GM21367 (cell line): ENCODE results near the gene PLPPR4.
"Not testable (repeated sequence)": the region's sequence is repeated elsewhere in the genome, so short reads cannot be mapped to it uniquely, and the experiment has no call there.

Experiments used
- ATAC-seq: cut with Tn5 transposase; IDR thresholded peaks from one replicate; pipeline ENCODE4 v1.9.1; 2021; ENCODE audit not compliant: unreplicated experiment

PLPPR4 gene

GRCh38 chr1:99266726-99267125 lies 2.4 kb downstream of the PLPPR4 start:
- no peak for ATAC-seq

- no peak for ATAC-seq
Observed at GRCh38 chr1:99268021-99268420, 3.7 kb downstream of the PLPPR4 start.

DNA sequence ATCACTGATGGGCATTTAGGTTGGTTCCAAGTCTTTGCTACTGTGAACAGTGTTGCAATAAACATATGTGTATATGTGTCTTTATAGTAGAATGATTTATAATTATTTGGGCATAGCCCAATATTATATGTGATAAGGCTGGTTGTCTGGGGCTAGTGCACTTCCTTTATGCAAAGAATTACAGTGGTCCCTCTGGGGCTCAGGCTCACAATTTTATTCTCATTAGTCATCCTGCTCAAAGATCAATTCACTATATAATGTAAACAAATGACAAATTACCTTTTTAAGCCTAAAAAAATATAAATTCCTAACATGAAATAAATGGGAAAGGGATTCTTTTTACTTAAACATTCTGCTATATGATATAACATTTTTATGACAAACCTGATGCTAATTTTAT lies 5.0 kb downstream of the PLPPR4 start:
- ATAC-seq, result no peak

- ATAC-seq, result no peak
Observed at GRCh38 chr1:99270646-99271045, 6.4 kb downstream of the PLPPR4 start.

- no peak for ATAC-seq
Observed at GRCh38 chr1:99271249-99271648, 7.0 kb downstream of the PLPPR4 start.

DNA sequence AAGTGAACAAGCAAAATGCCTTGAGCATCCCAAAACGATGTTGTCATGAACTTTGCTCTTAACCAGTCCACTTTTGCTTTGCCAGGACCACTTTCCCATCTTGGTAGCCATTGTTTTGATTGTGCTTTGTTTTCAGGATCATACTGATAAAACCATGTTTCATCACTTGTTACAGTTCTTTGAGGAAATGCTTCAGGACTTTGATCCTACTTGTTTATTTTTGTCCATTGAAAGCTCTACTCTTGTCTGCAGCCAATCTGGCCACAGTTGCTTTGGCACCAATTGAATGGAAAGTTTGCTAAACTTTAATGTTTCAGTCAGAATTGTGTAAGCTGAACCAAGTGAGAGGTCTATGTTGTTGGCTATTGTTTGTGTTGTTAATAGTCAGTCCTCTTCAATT lies 12.8 kb downstream of the PLPPR4 start:
- ATAC-seq, result no peak

- no peak for ATAC-seq
Observed at GRCh38 chr1:99279525-99279924, 15.2 kb downstream of the PLPPR4 start.

- no peak for ATAC-seq
Observed at GRCh38 chr1:99281105-99281504, 16.8 kb downstream of the PLPPR4 start.

- ATAC-seq, result no peak
Observed at GRCh38 chr1:99282536-99282935, 18.2 kb downstream of the PLPPR4 start.

GRCh38 chr1:99283521-99283920 lies 19.2 kb downstream of the PLPPR4 start:
- ATAC-seq, result not testable (repeated sequence)

- no peak for ATAC-seq
Observed at GRCh38 chr1:99292886-99293285, 28.6 kb downstream of the PLPPR4 start.

DNA sequence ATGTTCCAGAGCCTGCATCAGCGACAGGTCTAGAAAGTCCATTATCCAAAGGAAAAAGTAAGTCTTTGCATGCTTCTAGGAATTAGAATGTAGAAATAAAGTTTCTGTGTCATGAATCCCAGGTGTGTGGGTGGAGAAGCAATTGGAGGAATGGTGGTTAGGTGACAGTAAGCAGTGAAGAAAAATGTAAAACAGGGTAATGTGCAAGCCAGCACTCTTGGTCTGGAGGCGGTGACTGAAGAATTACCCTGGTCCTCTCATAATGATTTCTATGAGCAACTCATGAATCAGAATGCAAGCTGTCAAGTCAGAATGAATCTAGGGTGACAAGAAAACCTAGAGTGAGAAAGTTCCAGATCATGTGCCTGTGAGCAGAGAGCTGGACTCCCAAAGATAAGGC lies 33.6 kb downstream of the PLPPR4 start:
- no peak for ATAC-seq

- ATAC-seq, result no peak
Observed at GRCh38 chr1:99304725-99305282, 40.5 kb downstream of the PLPPR4 start.

GRCh38 chr1:99305626-99306025 lies 41.3 kb downstream of the PLPPR4 start:
- ATAC-seq, result no peak

- ATAC-seq, result no peak
Observed at GRCh38 chr1:99306056-99306455, 41.8 kb downstream of the PLPPR4 start.

DNA sequence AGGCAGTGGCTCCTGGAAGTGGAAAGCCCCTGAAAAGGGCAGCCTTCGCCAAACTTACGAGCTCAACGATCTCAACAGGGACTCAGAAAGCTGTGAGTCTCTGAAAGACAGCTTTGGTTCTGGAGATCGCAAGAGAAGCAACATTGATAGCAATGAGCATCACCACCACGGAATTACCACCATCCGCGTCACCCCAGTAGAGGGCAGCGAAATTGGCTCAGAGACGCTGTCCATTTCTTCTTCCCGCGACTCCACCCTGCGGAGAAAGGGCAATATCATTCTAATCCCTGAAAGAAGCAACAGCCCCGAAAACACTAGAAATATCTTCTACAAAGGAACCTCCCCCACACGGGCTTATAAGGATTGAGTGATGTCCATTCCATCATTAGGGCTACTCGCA lies 42.4 kb downstream of the PLPPR4 start:
- ATAC-seq, result no peak

GRCh38 chr1:99315305-99315704 lies 51.0 kb downstream of the PLPPR4 start:
- ATAC-seq, result no peak

- ATAC-seq, result no peak
Observed at GRCh38 chr1:99326215-99326949, 62.1 kb downstream of the PLPPR4 start.

GRCh38 chr1:99327357-99327756 lies 63.1 kb downstream of the PLPPR4 start:
- no peak for ATAC-seq

GRCh38 chr1:99328171-99328570 lies 63.9 kb downstream of the PLPPR4 start:
- no peak for ATAC-seq

DNA sequence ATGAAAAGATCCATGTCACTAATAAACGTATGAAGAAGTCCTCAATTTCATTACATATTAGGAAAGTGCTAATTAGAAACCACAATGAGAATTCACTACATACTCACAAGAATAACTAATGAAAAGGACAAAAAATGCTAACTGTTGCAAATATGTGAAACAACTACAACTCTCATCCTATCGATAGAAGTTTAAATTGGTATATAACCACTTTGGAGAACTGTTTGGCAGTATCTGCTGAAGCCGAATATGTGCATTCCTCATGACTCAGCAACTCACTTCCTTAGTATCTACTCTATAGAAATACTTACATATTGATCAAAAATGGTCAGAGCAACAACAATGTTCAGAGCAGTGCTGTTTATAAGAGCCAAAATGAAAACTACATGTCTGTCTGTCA lies 66.8 kb downstream of the PLPPR4 start:
- no peak for ATAC-seq

DNA sequence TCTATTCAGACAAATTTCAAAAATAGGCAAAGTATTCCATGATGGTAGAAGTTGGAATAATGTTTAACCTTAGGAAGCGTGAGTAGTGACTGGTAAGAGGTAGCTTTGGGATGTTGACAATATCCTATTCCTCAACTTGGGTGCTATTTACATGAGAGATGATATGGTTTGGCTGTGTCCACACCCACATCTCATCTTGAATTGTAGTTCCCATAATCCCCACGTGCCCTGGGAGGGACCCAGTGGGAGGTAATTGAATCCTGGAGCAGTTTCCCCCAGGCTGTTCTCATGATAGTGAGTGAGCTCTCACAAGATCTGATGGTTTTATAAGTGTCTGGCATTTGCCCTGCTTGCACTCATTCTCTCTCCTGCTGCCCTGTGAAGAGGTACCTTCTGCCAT lies 67.3 kb downstream of the PLPPR4 start:
- no peak for ATAC-seq

DNA sequence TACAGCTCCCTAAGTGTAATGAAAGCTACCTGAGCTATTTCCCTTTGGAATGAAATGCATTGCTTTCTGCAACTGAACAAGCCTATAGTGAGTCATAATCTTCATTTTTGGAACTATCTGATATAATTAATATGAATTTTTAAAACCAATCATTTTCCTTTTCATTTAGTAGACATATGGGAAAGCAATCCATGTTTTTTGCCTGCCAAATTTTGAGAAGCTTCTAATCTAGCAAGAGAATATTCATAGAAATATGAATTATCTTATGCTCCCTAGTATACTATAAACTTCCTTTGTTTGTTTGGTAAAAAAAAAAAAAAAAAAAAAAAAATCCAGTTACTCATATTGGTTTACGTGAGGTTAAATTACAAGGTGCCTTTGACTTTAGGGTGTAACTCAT lies 68.3 kb downstream of the PLPPR4 start:
- no peak for ATAC-seq
